ENCODE data around the gene ARSG.
"Not testable (repeated sequence)": the region's sequence is repeated elsewhere in the genome, so short reads cannot be mapped to it uniquely, and the experiment has no call there.

The ARSG gene

GRCh38 chr17:68277807-68278206 is 13.5 kb upstream of the ARSG start:
- DNase-seq (ENCODE audit: low spot score), result no peak

GRCh38 chr17:68281965-68282364 is 9.3 kb upstream of the ARSG start:
- not testable (repeated sequence) for DNase-seq (ENCODE audit: low spot score)

GRCh38 chr17:68288375-68288774 is 2.9 kb upstream of the ARSG start:
- DNase-seq (ENCODE audit: low spot score), result no peak

GRCh38 chr17:68288804-68289203 is 2.5 kb upstream of the ARSG start:
- no peak for DNase-seq (ENCODE audit: low spot score)

- DNase-seq (ENCODE audit: low spot score), result no peak
Measured at GRCh38 chr17:68289473-68289872, 1.8 kb upstream of the ARSG start.

- DNase-seq (ENCODE audit: low spot score), result no peak
Measured at GRCh38 chr17:68289936-68290267, 1.4 kb upstream of the ARSG start.

GRCh38 chr17:68290268-68290954 is 884 bp upstream of the ARSG start:
- peak; percentile 37 for DNase-seq (ENCODE audit: low spot score)

GRCh38 chr17:68291836-68292688 is 767 bp downstream of the ARSG start:
- DNase-seq (ENCODE audit: low spot score), result peak; percentile 93

GRCh38 chr17:68292689-68293040 is 1.4 kb downstream of the ARSG start:
- DNase-seq (ENCODE audit: low spot score), result no peak

GRCh38 chr17:68293490-68294195 is 2.3 kb downstream of the ARSG start:
- no peak for DNase-seq (ENCODE audit: low spot score)

GRCh38 chr17:68294196-68294555 is 2.9 kb downstream of the ARSG start:
- DNase-seq (ENCODE audit: low spot score), result no peak

GRCh38 chr17:68294617-68295016 is 3.3 kb downstream of the ARSG start:
- DNase-seq (ENCODE audit: low spot score), result no peak

GRCh38 chr17:68295086-68295485 is 3.8 kb downstream of the ARSG start:
- DNase-seq (ENCODE audit: low spot score), result no peak

- DNase-seq (ENCODE audit: low spot score), result no peak
Measured at GRCh38 chr17:68296217-68297191, 5.2 kb downstream of the ARSG start.

- DNase-seq (ENCODE audit: low spot score), result no peak
Measured at GRCh38 chr17:68297195-68297594, 5.9 kb downstream of the ARSG start.

GRCh38 chr17:68298601-68299000 is 7.3 kb downstream of the ARSG start:
- no peak for DNase-seq (ENCODE audit: low spot score)

GRCh38 chr17:68299817-68300216 is 8.5 kb downstream of the ARSG start:
- no peak for DNase-seq (ENCODE audit: low spot score)

GRCh38 chr17:68301438-68301959 is 10.2 kb downstream of the ARSG start:
- DNase-seq (ENCODE audit: low spot score), result no peak

- DNase-seq (ENCODE audit: low spot score), result no peak
Measured at GRCh38 chr17:68302066-68302564, 10.8 kb downstream of the ARSG start.

GRCh38 chr17:68302666-68303065 is 11.4 kb downstream of the ARSG start:
- DNase-seq (ENCODE audit: low spot score), result no peak

GRCh38 chr17:68304706-68305105 is 13.4 kb downstream of the ARSG start:
- DNase-seq (ENCODE audit: low spot score), result no peak

- no peak for DNase-seq (ENCODE audit: low spot score)
Measured at GRCh38 chr17:68305142-68305541, 13.8 kb downstream of the ARSG start.
